GF-D8 (cell line): ENCODE data around the gene GOLPH3L.
"Not testable (repeated sequence)": the region's sequence is repeated elsewhere in the genome, so short reads cannot be mapped to it uniquely, and the experiment has no call there.

Experiments
- DNase-seq: peaks from one replicate; lab custom pipeline; 2025; lab: John Stamatoyannopoulos, UW

Gene GOLPH3L

DNA sequence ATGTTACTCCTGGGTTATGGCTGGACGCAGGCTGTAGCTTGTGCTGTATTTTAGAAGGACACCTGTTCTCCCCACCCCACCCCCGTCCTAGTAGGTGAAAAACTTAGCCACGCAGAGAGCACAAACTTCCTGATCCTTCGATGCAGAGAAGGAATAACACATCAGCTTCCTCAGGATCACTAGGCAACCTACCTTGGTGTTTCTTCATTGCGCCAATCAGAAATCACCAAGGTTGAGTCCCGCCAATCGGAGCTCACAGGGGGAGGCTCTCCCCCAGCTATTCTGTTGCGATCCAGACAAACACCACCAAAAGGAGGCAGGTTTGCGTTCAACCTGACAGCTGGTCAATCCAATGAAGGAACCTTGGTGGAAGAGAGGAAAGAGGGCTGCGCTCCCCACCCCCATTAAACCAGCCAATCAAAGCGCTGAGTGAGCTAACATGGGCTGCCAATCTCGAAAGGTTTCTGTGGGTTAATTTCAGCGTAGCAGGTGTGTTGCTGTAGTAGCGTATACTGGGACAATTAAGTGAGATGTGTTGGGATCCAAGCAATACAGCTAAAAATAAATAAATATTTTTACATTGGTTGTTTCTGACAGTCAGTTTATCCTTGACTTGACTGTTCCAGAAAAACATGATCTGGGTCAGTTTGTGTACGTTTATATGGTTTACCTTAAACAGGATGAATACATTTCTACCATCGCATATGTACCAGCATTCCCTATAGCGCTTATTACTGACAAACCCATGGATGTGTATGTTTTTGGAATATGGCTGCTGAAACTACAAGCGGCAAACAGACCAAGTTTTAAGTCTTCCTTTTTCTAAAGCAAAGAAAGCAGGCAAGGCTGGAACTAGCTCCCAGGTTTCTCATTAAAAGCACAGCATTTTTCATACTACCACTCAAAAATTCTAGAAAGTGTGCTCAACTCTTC is at the start of gene GOLPH3L:
GOLPH3L (minus strand) TSS at position 160 of the 933 bp plus-strand sequence. CDS start 2,316 bp downstream, outside the sequence.
- peak; percentile 98 for DNase-seq

- DNase-seq: peak; percentile 10
Measured at GRCh38 chr1:150730130-150730721, 33.3 kb upstream of the GOLPH3L start.

- DNase-seq: no peak
Measured at GRCh38 chr1:150724336-150724735, 27.4 kb upstream of the GOLPH3L start.

DNA sequence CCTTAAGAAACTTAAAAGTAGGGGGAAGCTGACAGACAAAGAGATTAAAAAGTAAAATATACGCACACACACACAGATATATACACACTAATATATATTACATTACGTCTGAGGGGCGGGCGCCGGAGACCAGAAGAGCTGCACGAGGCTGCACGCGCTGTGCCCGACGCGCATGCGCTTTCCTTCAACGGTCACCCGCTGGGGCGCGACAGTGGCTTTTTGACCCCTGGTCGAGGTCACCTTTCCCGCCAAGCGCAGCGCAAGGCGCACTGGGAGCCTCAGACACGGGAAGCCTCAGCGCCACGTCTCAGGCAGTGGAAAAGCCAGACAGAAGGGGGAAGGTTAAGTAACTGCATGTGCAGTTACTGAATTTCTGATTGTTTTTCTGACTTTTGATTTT is 23.7 kb upstream of the GOLPH3L start, which contains the start of gene HORMAD1:
HORMAD1 (minus strand) TSS at position 193 of the 400 bp plus-strand sequence. CDS start 1,390 bp downstream, outside the sequence.
- no peak for DNase-seq

- no peak for DNase-seq
Measured at GRCh38 chr1:150720098-150720497, 23.1 kb upstream of the GOLPH3L start.

- DNase-seq: no peak
Measured at GRCh38 chr1:150718225-150718891, 21.4 kb upstream of the GOLPH3L start.

DNA sequence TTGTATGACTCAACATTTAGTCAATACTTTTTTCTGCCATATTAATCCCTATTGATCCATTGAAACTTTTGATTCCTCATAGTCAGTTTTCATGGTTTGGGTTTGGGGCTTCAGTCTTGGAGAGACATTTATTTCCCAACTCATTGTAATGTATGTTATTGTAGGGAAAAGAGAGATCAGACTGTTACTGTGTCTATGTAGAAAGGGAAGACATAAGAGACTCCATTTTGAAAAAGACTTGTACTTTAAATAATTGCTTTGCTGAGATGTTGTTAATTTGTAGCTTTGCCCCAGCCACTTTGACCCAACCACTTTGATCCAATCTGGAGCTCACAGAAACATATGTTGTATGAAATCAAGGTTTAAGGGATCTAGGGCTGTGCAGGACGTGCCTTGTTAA is 12.1 kb upstream of the GOLPH3L start:
- DNase-seq: not testable (repeated sequence)

- no peak for DNase-seq
Measured at GRCh38 chr1:150708595-150708994, 11.6 kb upstream of the GOLPH3L start.

DNA sequence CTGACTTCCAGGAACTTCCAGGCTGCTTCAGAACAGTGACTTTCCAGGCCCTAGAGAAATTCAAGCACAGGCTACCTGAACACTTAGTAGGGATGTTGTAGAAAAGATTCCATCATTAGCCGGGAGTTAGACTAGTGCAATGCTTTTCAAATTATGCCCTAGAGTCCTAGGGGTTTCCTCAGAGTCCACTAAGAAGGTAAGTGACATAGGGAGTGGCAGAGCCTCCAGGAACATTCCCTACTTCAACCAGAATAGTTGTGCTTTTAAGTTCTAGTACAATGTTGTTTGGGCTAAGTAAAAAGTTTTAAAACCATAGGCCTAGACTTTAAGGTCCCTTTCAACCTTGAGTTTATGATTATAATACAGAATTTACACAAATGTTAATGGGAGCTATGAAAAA is 9.1 kb upstream of the GOLPH3L start:
- DNase-seq: no peak

- DNase-seq: no peak
Measured at GRCh38 chr1:150703427-150703826, 6.5 kb upstream of the GOLPH3L start.

DNA sequence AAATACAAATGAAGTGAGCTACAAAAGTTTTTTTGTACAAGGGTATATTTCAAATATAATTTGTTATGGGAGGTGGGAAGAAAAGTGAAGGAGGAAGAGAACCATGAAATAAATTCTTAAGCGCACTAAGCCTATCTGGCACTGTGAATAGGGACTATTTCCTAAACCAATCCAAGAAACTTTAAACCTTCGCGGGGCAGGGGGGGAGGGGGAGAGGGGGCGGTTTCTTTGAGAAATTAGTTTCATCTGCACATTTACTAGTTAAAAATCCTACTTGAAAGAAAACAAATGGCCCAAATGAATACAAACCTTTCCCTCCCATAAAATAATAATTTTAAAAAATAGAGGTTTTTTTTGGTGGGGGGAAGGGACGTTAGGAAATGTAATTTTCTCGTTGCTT is 364 bp downstream of the GOLPH3L start:
- no peak for DNase-seq

DNA sequence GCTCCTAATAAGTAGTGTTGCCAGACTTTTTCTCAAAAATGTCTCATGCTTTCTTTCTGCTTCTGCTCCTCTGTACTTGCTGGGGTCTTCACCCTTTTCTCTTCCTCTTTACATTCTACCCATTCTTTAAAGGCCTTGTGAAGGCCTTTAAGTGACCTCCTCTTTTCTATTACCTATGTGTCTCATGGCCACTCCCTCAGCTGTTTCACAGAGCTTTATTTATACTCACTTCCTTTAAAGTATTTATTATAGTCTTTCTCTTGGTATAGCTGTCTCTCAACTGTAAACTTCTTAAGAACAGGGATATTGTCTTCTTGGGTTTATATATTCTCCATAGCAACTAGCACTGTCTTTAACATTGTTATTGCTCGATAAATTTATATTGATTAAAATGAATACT is 792 bp downstream of the GOLPH3L start:
- no peak for DNase-seq

GRCh38 chr1:150695561-150695960 is 1.4 kb downstream of the GOLPH3L start:
- no peak for DNase-seq

DNA sequence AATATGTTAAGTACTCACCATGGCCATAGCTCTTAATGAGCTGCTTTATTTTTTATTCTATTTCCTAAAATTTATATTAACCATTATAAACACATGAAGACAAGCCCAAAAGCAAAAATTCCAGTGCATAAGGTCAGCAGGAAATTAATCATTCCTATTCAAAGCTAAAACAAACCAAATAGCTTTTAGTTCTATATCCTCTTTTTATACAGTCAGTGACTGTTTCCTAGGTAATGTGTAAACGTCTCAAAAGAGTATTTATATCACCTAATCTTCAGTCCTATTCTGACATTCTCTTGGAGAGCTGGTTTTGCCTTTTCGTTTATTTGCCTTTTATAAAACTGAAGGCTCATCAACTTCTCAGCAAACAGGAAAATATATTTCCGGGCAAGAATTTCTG is 4.2 kb downstream of the GOLPH3L start:
- no peak for DNase-seq

- DNase-seq: no peak
Measured at GRCh38 chr1:150688763-150689162, 8.2 kb downstream of the GOLPH3L start.

DNA sequence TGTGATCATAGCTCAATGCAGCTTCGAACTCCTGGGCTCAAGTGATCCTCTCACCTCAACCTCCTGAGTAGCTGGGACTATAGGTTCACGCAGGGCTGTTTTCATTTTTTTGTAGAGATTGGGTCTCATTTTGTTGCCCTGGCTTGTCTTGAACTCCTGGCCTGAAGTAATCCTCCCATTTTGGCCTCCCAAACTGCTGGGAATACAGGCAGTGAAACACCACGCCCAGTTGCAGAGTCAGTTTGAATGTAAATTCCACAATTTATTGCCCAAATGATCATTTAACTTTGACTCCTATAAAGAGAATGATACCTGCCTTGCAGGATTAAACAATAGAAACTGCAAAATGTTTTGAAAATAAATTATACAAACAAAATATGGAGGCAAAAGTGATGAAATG is 10.7 kb downstream of the GOLPH3L start:
- DNase-seq: no peak

GRCh38 chr1:150683914-150684313 is 13.0 kb downstream of the GOLPH3L start:
- DNase-seq: no peak

GRCh38 chr1:150678988-150679387 is 18.0 kb downstream of the GOLPH3L start:
- no peak for DNase-seq

GRCh38 chr1:150674881-150675280 is 22.1 kb downstream of the GOLPH3L start:
- DNase-seq: no peak

DNA sequence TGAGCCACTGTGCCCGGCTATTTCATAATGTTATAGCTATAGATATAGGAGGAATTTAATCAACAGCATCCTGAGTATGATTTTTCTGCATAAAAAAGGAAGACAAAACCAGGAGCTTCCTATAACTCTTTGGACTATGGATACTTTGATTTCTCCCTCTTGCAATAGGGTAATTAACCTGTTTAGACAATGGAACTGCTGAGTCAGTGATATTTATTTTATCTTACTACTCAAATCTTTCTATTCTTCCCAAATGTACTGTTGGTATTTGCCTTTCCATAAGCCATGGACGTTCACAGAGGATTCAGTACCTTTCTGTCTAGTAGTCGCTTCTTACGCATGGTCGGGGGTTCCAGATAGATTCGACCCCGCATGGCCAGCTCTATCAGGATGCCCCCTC is 33.6 kb downstream of the GOLPH3L start:
- no peak for DNase-seq

DNA sequence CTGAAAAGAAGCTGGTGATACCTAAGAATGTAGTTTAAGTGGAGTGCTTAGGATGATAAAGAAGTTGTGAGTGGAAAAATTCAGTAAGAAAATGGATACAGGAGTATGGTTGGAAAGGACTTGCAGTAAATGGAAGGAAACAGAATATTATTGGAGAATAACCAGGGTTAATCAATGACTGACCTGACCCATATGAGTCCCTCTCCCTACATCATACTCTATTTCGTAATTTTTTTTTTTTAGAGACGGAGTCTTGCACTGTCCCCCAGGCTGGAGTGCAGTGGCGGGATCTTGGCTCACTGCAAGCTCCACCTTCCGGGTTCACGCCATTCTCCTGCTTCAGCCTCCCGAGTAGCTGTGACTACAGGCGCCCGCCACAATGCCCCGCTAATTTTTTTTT is 34.1 kb downstream of the GOLPH3L start:
- no peak for DNase-seq

DNA sequence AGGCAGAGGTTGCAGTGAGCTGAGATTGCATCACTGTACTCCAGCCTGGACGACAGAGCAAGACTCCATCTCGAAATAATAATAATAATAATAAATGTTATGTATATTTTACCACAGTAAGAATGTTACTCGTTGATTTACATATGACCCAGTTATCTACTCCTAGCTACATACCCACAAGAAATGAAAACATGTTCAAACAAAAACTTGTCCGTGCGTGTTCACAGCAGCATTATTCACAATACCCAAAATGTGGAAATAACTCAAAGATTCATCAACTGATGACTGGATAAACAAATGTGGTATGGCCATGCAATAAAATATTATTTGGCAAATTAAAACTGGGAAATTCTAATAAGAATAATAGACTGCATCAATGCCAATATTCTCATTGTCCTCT is 35.8 kb downstream of the GOLPH3L start:
- DNase-seq: no peak

DNA sequence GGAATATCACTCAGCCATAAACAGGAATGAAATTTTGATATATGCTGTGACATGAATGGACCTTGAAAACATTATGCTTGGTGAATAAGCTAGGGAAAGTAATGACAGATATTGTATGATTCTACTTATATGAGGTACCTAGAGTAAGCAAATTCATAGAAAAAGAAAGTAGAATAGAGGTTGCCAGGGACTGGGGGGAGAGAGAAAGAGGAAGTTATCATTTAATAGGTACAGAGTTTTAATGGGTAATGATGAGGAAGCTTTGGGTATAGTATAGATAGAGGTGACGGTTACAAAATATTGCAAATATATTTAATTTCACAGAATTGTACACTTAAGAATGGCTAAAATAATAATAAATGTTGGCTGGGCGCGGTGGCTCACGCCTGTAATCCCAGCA is 36.4 kb downstream of the GOLPH3L start:
- no peak for DNase-seq
